BLaER1 (cell line): ENCODE results near the gene CFAP92.

Experiments
- H3K27ac ChIP-seq: shearing (Covaris generic); formaldehyde crosslinking; 2 replicates; pipeline ENCODE4 v1.8.1; 2022
- H3K27me3 ChIP-seq: shearing (Covaris generic); formaldehyde crosslinking; 2 replicates; pipeline ENCODE4 v1.8.1; 2022
- H3K36me3 ChIP-seq: shearing (Covaris generic); formaldehyde crosslinking; 2 replicates; pipeline ENCODE4 v1.8.1; 2022
- H3K4me1 ChIP-seq: shearing (Covaris generic); formaldehyde crosslinking; 2 replicates; pipeline ENCODE4 v1.8.1; 2022
- H3K4me2 ChIP-seq: shearing (Covaris generic); formaldehyde crosslinking; 2 replicates; pipeline ENCODE4 v1.8.1; 2022
- H3K4me3 ChIP-seq: shearing (Covaris generic); formaldehyde crosslinking; 2 replicates; pipeline ENCODE4 v1.8.1; 2022
- H3K9ac ChIP-seq: shearing (Covaris generic); formaldehyde crosslinking; 2 replicates; pipeline ENCODE4 v1.8.1; 2022
- H3K9me3 ChIP-seq: shearing (Covaris generic); formaldehyde crosslinking; 2 replicates; pipeline ENCODE4 v1.8.1; 2022
- H4K20me1 ChIP-seq: shearing (Covaris generic); formaldehyde crosslinking; 2 replicates; pipeline ENCODE4 v1.8.1; 2022
- Cebpa-rat ChIP-seq: shearing (Covaris generic); IDR thresholded peaks from 2 replicates; pipeline ENCODE4 v1.8.1; 2022

The CFAP92 gene

DNA sequence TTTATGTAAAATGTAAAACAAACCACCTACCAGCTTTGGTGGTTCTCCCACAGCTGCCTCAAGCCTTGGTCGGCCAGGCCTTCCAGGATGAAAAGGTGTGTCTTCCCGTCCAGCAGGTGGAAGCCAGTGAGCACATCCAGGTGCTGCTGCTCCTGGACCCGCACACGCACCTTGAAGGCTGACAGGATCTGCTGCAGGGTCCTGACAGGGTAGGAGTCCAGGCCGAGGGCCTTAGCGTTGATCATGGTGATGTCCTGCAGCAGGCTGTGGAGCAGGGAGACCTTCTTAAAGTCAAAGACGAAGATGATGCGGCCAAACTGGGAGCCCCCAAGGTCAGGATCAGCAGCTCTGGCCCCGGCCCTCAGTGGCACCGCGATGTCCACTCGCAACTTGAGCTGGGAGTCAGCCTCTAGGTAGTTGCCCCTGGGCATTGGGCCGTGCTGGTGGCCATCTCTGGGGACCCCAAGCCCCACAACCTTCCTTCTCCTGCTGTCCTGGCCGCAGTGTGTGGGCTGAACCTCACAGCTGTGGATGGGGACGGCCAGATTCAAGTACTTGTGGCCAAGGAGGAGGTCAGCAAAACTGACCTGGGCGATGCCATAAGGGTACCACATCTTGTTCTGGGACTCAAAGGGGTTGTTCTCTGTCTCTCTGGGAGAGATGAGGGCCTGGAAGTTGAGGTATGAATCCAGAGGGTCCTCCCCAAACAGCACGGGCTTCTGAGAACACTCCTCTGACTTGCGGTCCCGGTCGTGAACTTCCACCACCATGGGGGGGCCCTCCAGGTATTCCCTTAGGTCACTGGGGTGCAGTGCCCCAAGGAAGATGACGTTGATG is 48.6 kb downstream of the CFAP92 start:
- no peak for TF ChIP-seq Cebpa-rat
- H3K36me3 ChIP-seq: no peaks in the 10 kb centered on the region
- H3K4me3 ChIP-seq: no peak overlapping the region
- H3K27ac ChIP-seq: no peak overlapping the region
- no peaks in the 10 kb centered on the region for H4K20me1 ChIP-seq
- peaks cover 7% of the 10 kb centered on the region for H3K4me1 ChIP-seq
- no peak overlapping the region for H3K4me2 ChIP-seq
- no peak overlapping the region for H3K9ac ChIP-seq
- no peaks in the 10 kb centered on the region for H3K9me3 ChIP-seq
- no peaks in the 10 kb centered on the region for H3K27me3 ChIP-seq

DNA sequence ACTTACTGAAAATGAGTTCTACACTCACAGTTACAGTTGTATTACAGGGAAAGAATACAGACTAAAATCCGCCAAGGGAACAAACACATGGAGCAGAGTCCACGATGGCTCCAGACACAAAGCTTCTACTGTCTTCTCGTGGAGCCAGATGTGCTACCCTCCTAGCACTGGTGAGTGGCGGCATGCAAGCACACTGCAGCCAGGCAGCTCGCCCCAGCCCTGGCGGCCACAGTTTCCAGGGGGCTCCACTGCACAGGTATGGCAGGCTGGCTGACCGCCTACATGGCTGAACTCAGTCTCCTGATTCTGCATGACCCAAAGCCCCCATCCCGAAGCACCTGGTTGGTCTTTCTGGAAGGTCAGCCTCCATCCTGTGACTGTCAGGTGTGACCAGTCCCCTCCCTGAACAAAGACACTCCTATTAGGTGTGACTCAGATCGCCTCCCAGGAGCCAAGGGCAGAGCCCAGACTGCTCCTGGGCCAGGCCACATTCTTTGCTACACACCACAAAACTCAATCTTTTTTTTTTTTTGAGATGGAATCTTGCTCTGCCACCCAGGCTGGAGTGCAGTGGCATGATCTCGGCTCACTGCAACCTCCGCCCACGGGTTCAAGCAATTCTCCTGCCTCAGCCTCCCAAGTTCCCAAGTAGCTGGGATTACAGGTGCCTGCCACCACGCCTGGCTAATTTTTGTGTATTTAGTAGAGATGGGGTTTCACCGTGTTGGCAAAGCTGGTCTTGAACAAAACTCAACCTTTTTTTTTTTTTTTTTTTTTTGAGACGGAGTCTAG is 51.5 kb downstream of the CFAP92 start:
- no peak overlapping the region for H3K9ac ChIP-seq
- no peak overlapping the region for H3K4me2 ChIP-seq

DNA sequence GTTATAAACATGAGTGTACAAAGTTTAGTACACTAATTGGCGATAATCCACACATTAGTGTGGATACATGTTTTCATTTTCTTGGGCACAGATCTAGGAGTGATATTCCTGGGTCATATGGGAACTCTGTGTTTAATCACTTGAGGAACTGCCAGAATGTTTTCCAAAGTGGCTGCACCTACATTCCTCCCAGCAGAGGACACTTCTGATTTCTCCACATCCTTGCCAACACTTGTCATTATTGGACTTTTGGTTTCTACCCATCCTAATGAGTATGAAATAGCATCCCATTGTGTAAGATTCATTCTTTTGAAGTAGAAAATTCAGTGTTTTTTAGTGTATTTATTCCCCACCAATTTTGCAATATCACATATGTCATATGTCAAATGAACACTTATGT is 53.6 kb downstream of the CFAP92 start:
- Histone ChIP-seq H3K4me1 (no peaks in the 10 kb centered on the region), H3K36me3 (no peaks in the 10 kb centered on the region), H3K4me2 (no peak overlapping the region), H3K27ac (no peak overlapping the region), H3K4me3 (no peak overlapping the region), H3K9ac (no peak overlapping the region), H3K27me3 (no peaks in the 10 kb centered on the region), H4K20me1 (no peaks in the 10 kb centered on the region), H3K9me3 (no peaks in the 10 kb centered on the region)
- no peak for TF ChIP-seq Cebpa-rat

More for the DNA sequence above, 51.5 kb downstream of the CFAP92 start:
- Histone ChIP-seq H3K27ac (no peak overlapping the region), H3K27me3 (no peaks in the 10 kb centered on the region), H3K4me1 (no peaks in the 10 kb centered on the region), H3K36me3 (no peaks in the 10 kb centered on the region), H3K9me3 (no peaks in the 10 kb centered on the region), H3K4me3 (no peak overlapping the region), H4K20me1 (no peaks in the 10 kb centered on the region)
- TF ChIP-seq Cebpa-rat: no peak

DNA sequence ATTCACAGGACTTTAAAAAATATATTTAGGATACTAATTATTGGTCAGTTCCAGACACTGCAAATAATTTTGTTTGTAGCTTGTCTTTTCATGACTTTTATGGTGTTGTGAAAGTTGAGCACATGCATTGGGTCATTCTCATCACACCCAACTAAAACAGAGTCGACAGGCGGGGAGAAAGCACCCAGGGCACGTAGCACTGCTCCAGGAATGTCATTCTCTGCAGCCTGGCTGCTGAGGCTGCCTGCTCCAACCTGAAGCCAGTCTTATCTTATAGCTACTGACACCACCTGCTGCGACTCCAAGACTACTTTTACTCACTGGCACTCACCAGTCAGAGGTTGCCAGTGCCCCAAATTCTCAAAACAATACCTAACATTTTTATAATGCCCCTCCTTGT is 57.5 kb downstream of the CFAP92 start:
- H3K36me3 ChIP-seq: no peaks in the 10 kb centered on the region
- no peak for TF ChIP-seq Cebpa-rat
- no peaks in the 10 kb centered on the region for H3K9me3 ChIP-seq
- H4K20me1 ChIP-seq: no peaks in the 10 kb centered on the region
- H3K27me3 ChIP-seq: no peaks in the 10 kb centered on the region
- no peaks in the 10 kb centered on the region for H3K4me1 ChIP-seq
- no peak overlapping the region for H3K27ac ChIP-seq
- no peak overlapping the region for H3K4me3 ChIP-seq
- H3K9ac ChIP-seq: no peak overlapping the region
- no peak overlapping the region for H3K4me2 ChIP-seq

DNA sequence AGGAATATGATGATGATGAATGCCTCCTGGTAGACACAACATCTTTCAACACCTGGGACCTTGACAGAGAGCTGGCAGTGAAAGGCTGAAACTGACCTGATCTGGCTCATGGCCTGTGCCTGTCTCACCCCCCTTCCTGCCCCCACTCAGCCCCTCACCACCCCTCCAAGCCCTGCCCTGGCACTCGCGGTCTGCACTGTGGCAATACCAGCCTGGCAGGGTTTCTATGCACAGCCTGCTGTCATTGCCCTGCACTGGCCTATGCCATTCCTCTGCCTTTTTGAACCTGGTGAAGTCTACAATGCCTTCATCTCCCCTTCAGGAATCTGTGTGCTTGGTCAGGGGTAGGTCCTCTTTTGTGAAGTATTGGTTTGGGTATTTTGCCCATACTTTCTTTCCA is 58.0 kb downstream of the CFAP92 start:
- no peaks in the 10 kb centered on the region for H4K20me1 ChIP-seq
- no peak overlapping the region for H3K4me2 ChIP-seq
- H3K9me3 ChIP-seq: no peaks in the 10 kb centered on the region
- no peak overlapping the region for H3K9ac ChIP-seq
- TF ChIP-seq Cebpa-rat: no peak
- H3K36me3 ChIP-seq: no peaks in the 10 kb centered on the region
- H3K4me1 ChIP-seq: no peaks in the 10 kb centered on the region
- H3K27me3 ChIP-seq: no peaks in the 10 kb centered on the region
- H3K27ac ChIP-seq: no peak overlapping the region
- no peak overlapping the region for H3K4me3 ChIP-seq

DNA sequence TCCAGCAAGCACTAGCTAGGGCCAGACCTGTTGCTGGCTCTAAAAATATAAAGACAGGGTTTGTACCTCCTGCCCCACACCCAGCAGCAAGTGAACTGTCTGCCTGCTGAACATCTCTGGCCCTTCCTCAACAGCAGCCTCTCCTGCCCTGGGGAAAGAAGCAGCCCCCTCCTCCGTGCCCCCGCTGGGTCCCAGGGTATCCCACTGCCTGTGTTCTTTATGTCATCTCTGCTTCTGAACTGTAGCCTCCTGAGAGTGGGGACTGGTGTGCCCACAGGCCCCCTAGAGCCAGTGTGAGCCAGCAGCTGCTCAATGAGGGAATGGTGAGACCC is 60.0 kb downstream of the CFAP92 start:
- Histone ChIP-seq H3K9ac (no peak overlapping the region), H3K27ac (no peak overlapping the region), H3K36me3 (no peaks in the 10 kb centered on the region), H3K27me3 (no peaks in the 10 kb centered on the region), H3K4me2 (no peak overlapping the region), H3K4me1 (no peaks in the 10 kb centered on the region), H3K4me3 (no peak overlapping the region), H4K20me1 (no peaks in the 10 kb centered on the region), H3K9me3 (peaks cover 8% of the 10 kb centered on the region)
- TF ChIP-seq Cebpa-rat: no peak

DNA sequence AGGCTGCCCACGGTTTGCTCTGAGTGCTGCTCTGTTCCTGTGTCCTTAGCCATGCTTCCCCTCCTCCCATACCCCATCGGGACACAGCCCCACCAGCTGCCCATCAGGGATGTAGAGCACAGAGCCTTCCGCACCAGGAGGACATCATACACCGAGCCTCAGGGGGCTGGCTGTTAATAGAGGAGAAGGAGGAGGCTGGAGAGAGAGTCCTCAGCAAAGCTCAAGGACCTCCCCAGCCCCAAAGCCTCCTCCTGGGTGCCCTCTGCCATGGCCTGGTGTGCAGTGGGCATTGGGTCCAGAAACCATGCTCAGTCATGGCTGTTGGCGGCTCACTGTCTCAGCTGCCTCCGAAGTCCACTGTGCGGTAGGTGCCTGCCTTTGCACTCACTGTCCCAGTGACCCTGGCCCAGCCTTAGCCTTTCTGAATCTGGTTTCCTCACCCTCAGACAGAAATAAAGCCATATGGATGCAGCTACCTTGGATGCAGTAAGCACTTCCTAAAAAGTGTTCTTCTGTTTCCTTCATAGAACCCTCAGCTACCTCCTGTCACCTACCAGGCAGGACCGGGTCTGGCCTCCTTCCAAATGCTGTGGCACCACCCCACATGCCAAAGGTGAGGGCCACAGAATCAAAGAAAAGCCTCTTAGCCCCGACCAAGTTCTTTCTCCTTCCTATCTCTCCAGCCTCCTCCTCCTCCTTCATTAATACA is 60.5 kb downstream of the CFAP92 start:
- Histone ChIP-seq H3K36me3 (no peaks in the 10 kb centered on the region), H4K20me1 (no peaks in the 10 kb centered on the region), H3K4me1 (no peaks in the 10 kb centered on the region), H3K9ac (no peak overlapping the region), H3K9me3 (peaks cover 11% of the 10 kb centered on the region), H3K27ac (no peak overlapping the region), H3K4me2 (no peak overlapping the region), H3K4me3 (no peak overlapping the region), H3K27me3 (no peaks in the 10 kb centered on the region)
- no peak for TF ChIP-seq Cebpa-rat

DNA sequence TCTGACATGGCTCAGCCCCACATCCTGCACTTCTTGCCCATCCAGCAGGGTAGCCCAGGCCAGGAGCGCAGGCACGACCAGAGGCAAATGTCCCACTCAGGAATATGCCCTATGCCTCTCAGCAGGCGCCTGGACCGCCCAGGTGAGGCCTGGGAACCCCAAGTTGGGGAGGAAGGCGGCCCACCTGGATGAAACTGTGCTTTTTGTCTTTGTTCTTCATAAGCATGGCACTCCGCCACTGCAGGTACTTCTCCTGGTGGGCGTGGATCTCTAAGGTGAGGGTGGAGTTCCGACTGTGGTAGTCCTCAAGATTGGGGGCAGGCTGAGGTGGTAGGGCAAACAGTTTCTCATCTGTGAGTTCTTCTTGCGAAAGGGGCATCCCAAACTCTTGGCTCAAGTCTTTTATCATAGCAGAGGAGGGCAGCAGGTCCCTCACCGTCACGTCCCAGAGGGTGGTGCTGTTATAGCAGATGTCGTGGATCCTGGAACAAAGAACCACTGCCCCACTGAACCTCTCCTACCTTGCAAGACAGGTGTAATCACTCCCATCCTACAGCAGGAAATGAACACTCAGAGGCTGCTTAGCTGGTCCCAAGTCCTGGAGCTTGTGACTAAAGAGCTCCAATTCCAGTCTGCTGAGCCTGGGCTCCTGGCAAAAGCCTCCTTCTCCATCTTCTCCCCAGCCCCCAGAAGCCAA is 61.2 kb downstream of the CFAP92 start:
- H3K4me3 ChIP-seq: no peak overlapping the region
- no peaks in the 10 kb centered on the region for H3K27me3 ChIP-seq
- no peaks in the 10 kb centered on the region for H3K4me1 ChIP-seq
- H4K20me1 ChIP-seq: no peaks in the 10 kb centered on the region
- no peak overlapping the region for H3K27ac ChIP-seq
- no peaks in the 10 kb centered on the region for H3K36me3 ChIP-seq
- no peak for TF ChIP-seq Cebpa-rat
- H3K9ac ChIP-seq: no peak overlapping the region
- no peak overlapping the region for H3K4me2 ChIP-seq
- peaks cover 18% of the 10 kb centered on the region for H3K9me3 ChIP-seq

DNA sequence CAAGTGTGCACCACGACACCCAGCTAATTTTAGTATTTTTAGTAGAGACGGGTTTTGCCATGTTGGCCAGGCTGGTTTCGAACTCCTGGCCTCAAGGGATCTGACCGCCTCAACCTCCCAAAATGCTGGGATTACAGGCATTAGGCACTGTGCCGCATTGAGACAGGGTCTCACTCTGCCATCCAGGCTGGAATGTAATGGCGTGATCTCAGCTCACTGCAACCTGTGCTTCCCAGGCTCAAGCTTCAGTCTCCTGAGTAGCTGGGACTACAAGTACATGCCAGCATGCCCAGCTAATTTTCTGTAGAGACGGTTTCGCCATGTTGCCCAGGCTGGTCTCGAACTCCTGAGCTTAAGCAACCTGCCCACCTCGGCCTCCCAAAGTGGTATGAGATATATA is 62.8 kb downstream of the CFAP92 start:
- Histone ChIP-seq H3K4me1 (no peaks in the 10 kb centered on the region), H3K27ac (no peak overlapping the region), H3K9me3 (peaks cover 33% of the 10 kb centered on the region), H3K27me3 (no peaks in the 10 kb centered on the region), H4K20me1 (no peaks in the 10 kb centered on the region), H3K9ac (no peak overlapping the region), H3K4me3 (no peak overlapping the region), H3K36me3 (no peaks in the 10 kb centered on the region), H3K4me2 (no peak overlapping the region)
- TF ChIP-seq Cebpa-rat: no peak
